Gastrocnemius medialis (tissue), 4 donors: ENCODE measurements around the gene TTC17. TPM values are rescaled to one million over a fixed set of nuclear protein-coding genes. Genes with fewer than 3 reads are reported as not detected.

Experiments
- ATAC-seq, 2 donors: fragments of 150-250 bp; one replicate each; pipeline ENCODE4 v1.9.1; 2016
- DNase-seq, 2 donors: peaks; one replicate each; pipeline ENCODE4 v3.0.0-alpha.2; 2019
- H3K27ac ChIP-seq, 4 donors: fragments of 200-600 bp; sonication (generic); 1 replicate in 1 of 4; 2 replicates in 3 of 4; pipeline ENCODE4 v1.5.1; 2016 to 2018; ENCODE audit warnings: mild to moderate bottlenecking in 2 of 4, moderate library complexity in 1 of 4
- H3K27me3 ChIP-seq, 3 donors: fragments of 200-600 bp; sonication (generic) in 2 of 3; 1 replicate in 1 of 3; 2 replicates in 2 of 3; pipeline versions ENCODE4 v1.5.1 to v1.6.0; 2016 to 2019; ENCODE audit warnings: mild to moderate bottlenecking in 1 of 3, moderate library complexity in 1 of 3
- H3K36me3 ChIP-seq, 2 donors: fragments of 200-600 bp; sonication (generic) in 1 of 2; one replicate each; pipeline ENCODE4 v1.5.1; 2017 to 2018
- H3K4me1 ChIP-seq, 2 donors: fragments of 200-600 bp; sonication (generic) in 1 of 2; one replicate each; pipeline ENCODE4 v1.5.1; 2016 to 2017; ENCODE audit warnings: mild to moderate bottlenecking in 2 of 2
- H3K4me3 ChIP-seq, 4 donors: fragments of 200-600 bp; sonication (generic) in 3 of 4; 1 replicate in 1 of 4; 2 replicates in 3 of 4; pipeline ENCODE4 v1.5.1; 2016 to 2019; ENCODE audit warnings: mild to moderate bottlenecking in 2 of 4
- H3K9me3 ChIP-seq, 3 donors: fragments of 200-600 bp; sonication (generic) in 2 of 3; 1 replicate in 1 of 3; 2 replicates in 2 of 3; pipeline ENCODE4 v1.5.1; 2016 to 2019
- CTCF ChIP-seq, 5 experiments: fragments of 450-650 bp in 3 of 5; fragments of 200-600 bp in 2 of 5; sonication (generic) in 2 of 5; IDR thresholded peaks in 4 of 5; conservative IDR thresholded peaks in 1 of 5; 1 replicate in 4 of 5; 2 replicates in 1 of 5; pipeline ENCODE4 v1.5.1; 2016 to 2019; ENCODE audit warnings: antibody characterized with exemption in 5 of 5, mild to moderate bottlenecking in 3 of 5, moderate library complexity in 3 of 5
- POLR2A ChIP-seq, 2 donors: fragments of 450-650 bp; IDR thresholded peaks; one replicate each; pipeline ENCODE4 v1.6.1; 2017; ENCODE audit warnings: antibody characterized with exemption in 2 of 2, mild to moderate bottlenecking in 2 of 2, moderate library complexity in 2 of 2
- in situ Hi-C, 4 donors: fragments of 200-750 bp; cut with MboI; loops; one replicate each; pipeline versions ENCODE4 v1.15.0 to v1.8.0; 2017; ENCODE audit warnings: low sequenced_read_pairs in 4 of 4
- intact Hi-C: fragments of 100-400 bp; cut with DNase I; formaldehyde crosslinking; loops from one replicate; pipeline ENCODE4 v1.15.1; 2023; ENCODE audit warnings: low total_unique reads
- total RNA-seq, 4 donors: library from RNA; depleted of rRNA; stranded (reverse); fragments of >200 nt; gene quantifications; one replicate each; pipeline versions ENCODE4 v1.1.0 to v1.2.3, GENCODE V29; 2016

Gene TTC17
- total RNA-seq, 4 donors from 2014 or later: 31.6 to 69.0 (median 37.5) TPM

GRCh38 chr11:43384393-43384792 is 25.7 kb downstream of the TTC17 start:
- Histone ChIP-seq H3K4me3 (no peak overlapping the region), H3K27me3 (no peaks in the 10 kb centered on the region), H3K27ac (no peak overlapping the region), H3K9me3 (no peaks in the 10 kb centered on the region), H3K4me1 (no peaks in the 10 kb centered on the region), H3K36me3 (no peaks in the 10 kb centered on the region)
- in situ Hi-C loops (no loop called here), intact Hi-C loops (no loop called here)
- DNase-seq (no peak), ATAC-seq (no peak)
- TF ChIP-seq POLR2A (IDR thresholded peaks at IDR 0.05) (no peak), CTCF (IDR thresholded peaks at IDR 0.05 in 4 of 5, conservative IDR thresholded peaks at IDR 0.05 in 1 of 5) (no peak)

- Histone ChIP-seq H3K4me1 (no peaks in the 10 kb centered on the region), H3K36me3 (peaks cover 3 to 69% of the 10 kb centered on the region in 2 donors), H3K9me3 (no peaks in the 10 kb centered on the region), H3K27ac (no peak overlapping the region), H3K4me3 (no peak overlapping the region), H3K27me3 (no peaks in the 10 kb centered on the region)
- ATAC-seq (no peak), DNase-seq (no peak)
- in situ Hi-C loops: no loop called here
- no peak for TF ChIP-seq CTCF (IDR thresholded peaks at IDR 0.05 in 4 of 5, conservative IDR thresholded peaks at IDR 0.05 in 1 of 5)
- no peak for TF ChIP-seq POLR2A (IDR thresholded peaks at IDR 0.05)
- intact Hi-C loops: no loop called here
Observed at GRCh38 chr11:43392713-43393112, 34.0 kb downstream of the TTC17 start.

- no peaks in the 10 kb centered on the region for H3K27me3 ChIP-seq
- no peak overlapping the region for H3K4me3 ChIP-seq
- no peaks in the 10 kb centered on the region for H3K4me1 ChIP-seq
- H3K36me3 ChIP-seq: peaks cover 3 to 81% of the 10 kb centered on the region in 2 donors
- TF ChIP-seq POLR2A (IDR thresholded peaks at IDR 0.05) (no peak), CTCF (IDR thresholded peaks at IDR 0.05 in 4 of 5, conservative IDR thresholded peaks at IDR 0.05 in 1 of 5) (no peak)
- in situ Hi-C loops (no loop called here), intact Hi-C loops (no loop called here)
- no peak for DNase-seq
- no peak overlapping the region for H3K27ac ChIP-seq
- H3K9me3 ChIP-seq: no peaks in the 10 kb centered on the region
- ATAC-seq: no peak
Observed at GRCh38 chr11:43393765-43394355, 35.1 kb downstream of the TTC17 start.

GRCh38 chr11:43396617-43397016 is 37.9 kb downstream of the TTC17 start:
- in situ Hi-C loops: no loop called here
- ATAC-seq: no peak
- peaks cover 3 to 86% of the 10 kb centered on the region in 2 donors for H3K36me3 ChIP-seq

More at GRCh38 chr11:43396617-43397016, 37.9 kb downstream of the TTC17 start:
- no peaks in the 10 kb centered on the region for H3K27me3 ChIP-seq
- H3K4me1 ChIP-seq: no peaks in the 10 kb centered on the region
- no peaks in the 10 kb centered on the region for H3K9me3 ChIP-seq
- TF ChIP-seq POLR2A (IDR thresholded peaks at IDR 0.05) (no peak), CTCF (IDR thresholded peaks at IDR 0.05 in 4 of 5, conservative IDR thresholded peaks at IDR 0.05 in 1 of 5) (no peak)
- intact Hi-C loops: no loop called here
- H3K4me3 ChIP-seq: no peak overlapping the region
- no peak overlapping the region for H3K27ac ChIP-seq
- no peak for DNase-seq
